ENCODE results near the gene STPG3. TPM values are rescaled to one million over a fixed set of nuclear protein-coding genes. Genes with fewer than 3 reads are reported as not detected.

The STPG3 gene
- total and polyA plus RNA-seq, 2 of the 13 experiments (the other 11 are each of a cell fraction or from before 2014, with no cell fraction given): not detected

DNA sequence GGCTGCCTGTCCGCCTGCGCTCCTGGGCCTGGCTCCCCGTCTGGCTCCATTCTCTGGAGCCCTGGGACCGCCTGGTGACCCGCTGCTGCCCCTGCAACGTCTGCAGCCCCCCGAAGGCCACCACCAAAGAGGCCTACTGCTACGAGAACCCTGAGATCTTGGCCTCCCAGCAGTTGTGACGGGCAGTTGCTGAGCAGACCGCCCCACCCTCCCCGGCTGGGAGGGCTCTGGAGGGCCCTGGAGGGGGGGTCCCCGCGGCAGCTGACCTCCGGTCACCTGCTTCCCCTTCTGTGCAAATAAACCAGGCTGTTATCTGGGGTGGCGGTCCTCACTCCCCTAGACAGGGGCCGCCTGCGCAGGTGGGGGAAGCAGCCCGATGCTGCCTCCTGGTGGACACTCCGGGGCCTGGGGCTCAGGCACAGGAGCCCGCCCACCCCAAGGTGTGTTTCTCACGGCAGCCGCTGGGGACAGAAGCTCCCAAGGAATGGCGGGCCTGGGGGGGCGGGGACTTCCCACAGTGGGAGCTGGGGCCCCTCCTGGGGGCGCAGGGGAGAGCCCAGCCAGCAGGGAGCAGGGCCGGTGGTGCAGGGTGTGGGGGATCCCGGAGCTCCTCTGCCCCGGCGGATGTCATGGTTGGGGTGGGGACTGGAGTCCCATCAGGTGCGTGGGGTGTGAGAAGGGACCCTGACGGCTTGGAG lies 14.7 kb upstream of the STPG3 start (continued):
- TF ChIP-seq, protein P1, sequence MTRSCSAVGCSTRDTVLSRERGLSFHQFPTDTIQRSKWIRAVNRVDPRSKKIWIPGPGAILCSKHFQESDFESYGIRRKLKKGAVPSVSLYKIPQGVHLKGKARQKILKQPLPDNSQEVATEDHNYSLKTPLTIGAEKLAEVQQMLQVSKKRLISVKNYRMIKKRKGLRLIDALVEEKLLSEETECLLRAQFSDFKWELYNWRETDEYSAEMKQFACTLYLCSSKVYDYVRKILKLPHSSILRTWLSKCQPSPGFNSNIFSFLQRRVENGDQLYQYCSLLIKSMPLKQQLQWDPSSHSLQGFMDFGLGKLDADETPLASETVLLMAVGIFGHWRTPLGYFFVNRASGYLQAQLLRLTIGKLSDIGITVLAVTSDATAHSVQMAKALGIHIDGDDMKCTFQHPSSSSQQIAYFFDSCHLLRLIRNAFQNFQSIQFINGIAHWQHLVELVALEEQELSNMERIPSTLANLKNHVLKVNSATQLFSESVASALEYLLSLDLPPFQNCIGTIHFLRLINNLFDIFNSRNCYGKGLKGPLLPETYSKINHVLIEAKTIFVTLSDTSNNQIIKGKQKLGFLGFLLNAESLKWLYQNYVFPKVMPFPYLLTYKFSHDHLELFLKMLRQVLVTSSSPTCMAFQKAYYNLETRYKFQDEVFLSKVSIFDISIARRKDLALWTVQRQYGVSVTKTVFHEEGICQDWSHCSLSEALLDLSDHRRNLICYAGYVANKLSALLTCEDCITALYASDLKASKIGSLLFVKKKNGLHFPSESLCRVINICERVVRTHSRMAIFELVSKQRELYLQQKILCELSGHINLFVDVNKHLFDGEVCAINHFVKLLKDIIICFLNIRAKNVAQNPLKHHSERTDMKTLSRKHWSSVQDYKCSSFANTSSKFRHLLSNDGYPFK (CRISPR knock-in tag; IDR thresholded peaks at IDR 0.05; ENCODE audit: borderline replicate concordance): peak; percentile 60
- TF ChIP-seq ZNF780A (CRISPR knock-in tag; IDR thresholded peaks at IDR 0.05) (peak; percentile 56; the same call in 1 of the 2 replicates), SKI (IDR thresholded peaks at IDR 0.05; ENCODE audit: partially characterized antibody) (peak; percentile 86), ATRX (CRISPR knock-in tag; IDR thresholded peaks at IDR 0.05; ENCODE audit: borderline replicate concordance) (no peak), ZNF121 (CRISPR knock-in tag; IDR thresholded peaks at IDR 0.05) (no peak), ZNF547 (CRISPR knock-in tag; IDR thresholded peaks at IDR 0.05) (0 out of 2 replicates have a peak, but pooled peaks have one; percentile 7), ZNF224 (CRISPR knock-in tag; IDR thresholded peaks at IDR 0.05) (no peak; the same call in 1 of the 2 replicates), REL (CRISPR knock-in tag; conservative IDR thresholded peaks at IDR 0.05) (no peak; the same call in 1 of the 2 replicates), HNRNPLL (IDR thresholded peaks at IDR 0.05; ENCODE audit: low read depth, low read length, poor library complexity, severe bottlenecking) (peak; percentile 77), YEATS4 (CRISPR knock-in tag; IDR thresholded peaks at IDR 0.05; ENCODE audit: borderline replicate concordance) (peak; percentile 64; the same call in 1 of the 2 replicates), SUZ12 (IDR thresholded peaks at IDR 0.05; ENCODE audit: low read depth, low read length) (no peak), ZNF557 (CRISPR knock-in tag; IDR thresholded peaks at IDR 0.05) (no peak), HOXD1 (CRISPR knock-in tag; IDR thresholded peaks at IDR 0.05) (no peak), KLF9 (CRISPR knock-in tag; IDR thresholded peaks at IDR 0.05; ENCODE audit: low read depth) (no peak; the same call in 1 of the 2 replicates), ZNF232 (CRISPR knock-in tag; IDR thresholded peaks at IDR 0.05; ENCODE audit: borderline replicate concordance) (0 out of 2 replicates have a peak, but pooled peaks have one; percentile 19), HNF4G (IDR thresholded peaks at IDR 0.05; ENCODE audit: borderline replicate concordance, low read depth, low read length) (peak; percentile 33; the same call in 1 of the 2 replicates), HNF4G (CRISPR knock-in tag; IDR thresholded peaks at IDR 0.05; ENCODE audit: borderline replicate concordance, low read depth) (0 out of 2 replicates have a peak, but pooled peaks have one; percentile 46), SP2 (CRISPR knock-in tag; IDR thresholded peaks at IDR 0.05) (peak; percentile 45; the same call in 1 of the 2 replicates), FOXO1 (CRISPR knock-in tag; IDR thresholded peaks at IDR 0.05) (peak; percentile 14; the same call in 1 of the 2 replicates)
- TF ChIP-seq, protein P2, sequence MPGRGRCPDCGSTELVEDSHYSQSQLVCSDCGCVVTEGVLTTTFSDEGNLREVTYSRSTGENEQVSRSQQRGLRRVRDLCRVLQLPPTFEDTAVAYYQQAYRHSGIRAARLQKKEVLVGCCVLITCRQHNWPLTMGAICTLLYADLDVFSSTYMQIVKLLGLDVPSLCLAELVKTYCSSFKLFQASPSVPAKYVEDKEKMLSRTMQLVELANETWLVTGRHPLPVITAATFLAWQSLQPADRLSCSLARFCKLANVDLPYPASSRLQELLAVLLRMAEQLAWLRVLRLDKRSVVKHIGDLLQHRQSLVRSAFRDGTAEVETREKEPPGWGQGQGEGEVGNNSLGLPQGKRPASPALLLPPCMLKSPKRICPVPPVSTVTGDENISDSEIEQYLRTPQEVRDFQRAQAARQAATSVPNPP (CRISPR knock-in tag; IDR thresholded peaks at IDR 0.05): no peak
- TF ChIP-seq, protein P3, sequence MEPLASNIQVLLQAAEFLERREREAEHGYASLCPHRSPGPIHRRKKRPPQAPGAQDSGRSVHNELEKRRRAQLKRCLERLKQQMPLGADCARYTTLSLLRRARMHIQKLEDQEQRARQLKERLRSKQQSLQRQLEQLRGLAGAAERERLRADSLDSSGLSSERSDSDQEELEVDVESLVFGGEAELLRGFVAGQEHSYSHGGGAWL (CRISPR knock-in tag; IDR thresholded peaks at IDR 0.05): no peak; the same call in 1 of the 2 replicates
- TF ChIP-seq, protein P4, sequence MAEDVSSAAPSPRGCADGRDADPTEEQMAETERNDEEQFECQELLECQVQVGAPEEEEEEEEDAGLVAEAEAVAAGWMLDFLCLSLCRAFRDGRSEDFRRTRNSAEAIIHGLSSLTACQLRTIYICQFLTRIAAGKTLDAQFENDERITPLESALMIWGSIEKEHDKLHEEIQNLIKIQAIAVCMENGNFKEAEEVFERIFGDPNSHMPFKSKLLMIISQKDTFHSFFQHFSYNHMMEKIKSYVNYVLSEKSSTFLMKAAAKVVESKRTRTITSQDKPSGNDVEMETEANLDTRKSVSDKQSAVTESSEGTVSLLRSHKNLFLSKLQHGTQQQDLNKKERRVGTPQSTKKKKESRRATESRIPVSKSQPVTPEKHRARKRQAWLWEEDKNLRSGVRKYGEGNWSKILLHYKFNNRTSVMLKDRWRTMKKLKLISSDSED (CRISPR knock-in tag; IDR thresholded peaks at IDR 0.05): no peak
- TF ChIP-seq, protein P5, sequence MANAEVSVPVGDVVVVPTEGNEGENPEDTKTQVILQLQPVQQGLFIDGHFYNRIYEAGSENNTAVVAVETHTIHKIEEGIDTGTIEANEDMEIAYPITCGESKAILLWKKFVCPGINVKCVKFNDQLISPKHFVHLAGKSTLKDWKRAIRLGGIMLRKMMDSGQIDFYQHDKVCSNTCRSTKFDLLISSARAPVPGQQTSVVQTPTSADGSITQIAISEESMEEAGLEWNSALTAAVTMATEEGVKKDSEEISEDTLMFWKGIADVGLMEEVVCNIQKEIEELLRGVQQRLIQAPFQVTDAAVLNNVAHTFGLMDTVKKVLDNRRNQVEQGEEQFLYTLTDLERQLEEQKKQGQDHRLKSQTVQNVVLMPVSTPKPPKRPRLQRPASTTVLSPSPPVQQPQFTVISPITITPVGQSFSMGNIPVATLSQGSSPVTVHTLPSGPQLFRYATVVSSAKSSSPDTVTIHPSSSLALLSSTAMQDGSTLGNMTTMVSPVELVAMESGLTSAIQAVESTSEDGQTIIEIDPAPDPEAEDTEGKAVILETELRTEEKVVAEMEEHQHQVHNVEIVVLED (CRISPR knock-in tag; IDR thresholded peaks at IDR 0.05; ENCODE audit: borderline replicate concordance): peak; percentile 68; the same call in 1 of the 2 replicates

Data from HepG2 (cell line).